ENCODE results near the gene IMP4. TPM values are rescaled to one million over a fixed set of nuclear protein-coding genes. Genes with fewer than 3 reads are reported as not detected.

IMP4 gene
- total and polyA plus RNA-seq, 10 of the 15 experiments (the other 5 are each of a cell fraction or from before 2014, with no cell fraction given) = 41.4 to 242 (median 166) TPM

DNA sequence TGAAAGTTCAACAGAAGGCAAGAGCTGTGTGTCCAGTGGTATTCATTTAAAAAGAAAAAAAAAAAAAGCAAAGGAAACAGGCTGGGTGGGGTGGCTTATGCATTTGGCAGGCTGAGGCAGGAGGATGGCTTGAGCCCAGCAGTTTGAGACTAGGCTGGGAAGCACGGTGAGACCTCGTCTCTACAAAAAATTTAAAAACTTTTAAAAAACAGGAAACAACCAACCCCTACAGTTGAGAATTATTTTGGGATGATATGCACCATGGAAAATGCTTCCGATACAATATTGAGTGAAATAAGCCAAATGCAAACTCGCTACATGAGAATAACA, 44.3 kb downstream of the IMP4 start:
- ChIA-PET RAD21 (ENCODE audit: unreplicated experiment) (no interaction called here), CTCF (interaction anchor here (2.5 kb wide), 1 partner anchor 14 kb away, joined by 14 read pairs; no protein-coding TSS in a partner anchor), SMC1A (ENCODE audit: uncharacterized antibody, unreplicated experiment) (no interaction called here), POLR2A (interaction anchor here (0.6 kb wide), 1 partner anchor 1296 kb away, joined by 5 read pairs; no protein-coding TSS in a partner anchor)
- in situ Hi-C loops (cut with MboI) (no loop called here), intact Hi-C loops (cut with micrococcal nuclease; ENCODE audit: unreplicated experiment) (no loop called here)
- BruUV-seq (replicated peaks) = no TSS peak
- DNase-seq (ENCODE audit: low read depth, low spot score) (no peak), FAIRE-seq (no peak), ATAC-seq (no peak)
- H3K27ac ChIP-seq (ENCODE audit: control insufficient read depth, insufficient read depth) = no peak overlapping the region
- H3K79me2 ChIP-seq (ENCODE audit: control insufficient read depth, insufficient read depth, low read length) = no peaks in the 10 kb centered on the region
- H3K36me3 ChIP-seq (ENCODE audit: control insufficient read depth in 2 of 2, insufficient read depth in 2 of 2, low read length in 1 of 2) = no peaks in the 10 kb centered on the region
- H4K20me1 ChIP-seq (ENCODE audit: control insufficient read depth, insufficient read depth) = no peaks in the 10 kb centered on the region
- no peak overlapping the region for H2AFZ ChIP-seq (ENCODE audit: control insufficient read depth, low read depth, low read length)
- no peak overlapping the region; the same call in 1 of the 2 replicates for H3K4me3 ChIP-seq
- TF ChIP-seq, protein P1, sequence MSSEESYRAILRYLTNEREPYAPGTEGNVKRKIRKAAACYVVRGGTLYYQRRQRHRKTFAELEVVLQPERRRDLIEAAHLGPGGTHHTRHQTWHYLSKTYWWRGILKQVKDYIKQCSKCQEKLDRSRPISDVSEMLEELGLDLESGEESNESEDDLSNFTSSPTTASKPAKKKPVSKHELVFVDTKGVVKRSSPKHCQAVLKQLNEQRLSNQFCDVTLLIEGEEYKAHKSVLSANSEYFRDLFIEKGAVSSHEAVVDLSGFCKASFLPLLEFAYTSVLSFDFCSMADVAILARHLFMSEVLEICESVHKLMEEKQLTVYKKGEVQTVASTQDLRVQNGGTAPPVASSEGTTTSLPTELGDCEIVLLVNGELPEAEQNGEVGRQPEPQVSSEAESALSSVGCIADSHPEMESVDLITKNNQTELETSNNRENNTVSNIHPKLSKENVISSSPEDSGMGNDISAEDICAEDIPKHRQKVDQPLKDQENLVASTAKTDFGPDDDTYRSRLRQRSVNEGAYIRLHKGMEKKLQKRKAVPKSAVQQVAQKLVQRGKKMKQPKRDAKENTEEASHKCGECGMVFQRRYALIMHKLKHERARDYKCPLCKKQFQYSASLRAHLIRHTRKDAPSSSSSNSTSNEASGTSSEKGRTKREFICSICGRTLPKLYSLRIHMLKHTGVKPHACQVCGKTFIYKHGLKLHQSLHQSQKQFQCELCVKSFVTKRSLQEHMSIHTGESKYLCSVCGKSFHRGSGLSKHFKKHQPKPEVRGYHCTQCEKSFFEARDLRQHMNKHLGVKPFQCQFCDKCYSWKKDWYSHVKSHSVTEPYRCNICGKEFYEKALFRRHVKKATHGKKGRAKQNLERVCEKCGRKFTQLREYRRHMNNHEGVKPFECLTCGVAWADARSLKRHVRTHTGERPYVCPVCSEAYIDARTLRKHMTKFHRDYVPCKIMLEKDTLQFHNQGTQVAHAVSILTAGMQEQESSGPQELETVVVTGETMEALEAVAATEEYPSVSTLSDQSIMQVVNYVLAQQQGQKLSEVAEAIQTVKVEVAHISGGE (CRISPR knock-in tag; IDR thresholded peaks at IDR 0.05) = no peak
- TF ChIP-seq RCOR1 (conservative IDR thresholded peaks at IDR 0.05; ENCODE audit: low read depth, low read length) = no peak
- no peak for TF ChIP-seq CREB1 (IDR thresholded peaks at IDR 0.05; ENCODE audit: low read depth)
- no peak for TF ChIP-seq WRNIP1 (IDR thresholded peaks at IDR 0.05; ENCODE audit: borderline replicate concordance, low read depth, low read length)
- TF ChIP-seq, protein P2, sequence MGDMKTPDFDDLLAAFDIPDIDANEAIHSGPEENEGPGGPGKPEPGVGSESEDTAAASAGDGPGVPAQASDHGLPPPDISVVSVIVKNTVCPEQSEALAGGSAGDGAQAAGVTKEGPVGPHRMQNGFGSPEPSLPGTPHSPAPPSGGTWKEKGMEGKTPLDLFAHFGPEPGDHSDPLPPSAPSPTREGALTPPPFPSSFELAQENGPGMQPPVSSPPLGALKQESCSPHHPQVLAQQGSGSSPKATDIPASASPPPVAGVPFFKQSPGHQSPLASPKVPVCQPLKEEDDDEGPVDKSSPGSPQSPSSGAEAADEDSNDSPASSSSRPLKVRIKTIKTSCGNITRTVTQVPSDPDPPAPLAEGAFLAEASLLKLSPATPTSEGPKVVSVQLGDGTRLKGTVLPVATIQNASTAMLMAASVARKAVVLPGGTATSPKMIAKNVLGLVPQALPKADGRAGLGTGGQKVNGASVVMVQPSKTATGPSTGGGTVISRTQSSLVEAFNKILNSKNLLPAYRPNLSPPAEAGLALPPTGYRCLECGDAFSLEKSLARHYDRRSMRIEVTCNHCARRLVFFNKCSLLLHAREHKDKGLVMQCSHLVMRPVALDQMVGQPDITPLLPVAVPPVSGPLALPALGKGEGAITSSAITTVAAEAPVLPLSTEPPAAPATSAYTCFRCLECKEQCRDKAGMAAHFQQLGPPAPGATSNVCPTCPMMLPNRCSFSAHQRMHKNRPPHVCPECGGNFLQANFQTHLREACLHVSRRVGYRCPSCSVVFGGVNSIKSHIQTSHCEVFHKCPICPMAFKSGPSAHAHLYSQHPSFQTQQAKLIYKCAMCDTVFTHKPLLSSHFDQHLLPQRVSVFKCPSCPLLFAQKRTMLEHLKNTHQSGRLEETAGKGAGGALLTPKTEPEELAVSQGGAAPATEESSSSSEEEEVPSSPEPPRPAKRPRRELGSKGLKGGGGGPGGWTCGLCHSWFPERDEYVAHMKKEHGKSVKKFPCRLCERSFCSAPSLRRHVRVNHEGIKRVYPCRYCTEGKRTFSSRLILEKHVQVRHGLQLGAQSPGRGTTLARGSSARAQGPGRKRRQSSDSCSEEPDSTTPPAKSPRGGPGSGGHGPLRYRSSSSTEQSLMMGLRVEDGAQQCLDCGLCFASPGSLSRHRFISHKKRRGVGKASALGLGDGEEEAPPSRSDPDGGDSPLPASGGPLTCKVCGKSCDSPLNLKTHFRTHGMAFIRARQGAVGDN (IDR thresholded peaks at IDR 0.05) = no peak
- TF ChIP-seq SUPT20H (IDR thresholded peaks at IDR 0.05; ENCODE audit: borderline replicate concordance, control insufficient read depth, low read depth, low read length) = no peak
- no peak for TF ChIP-seq NFXL1 (IDR thresholded peaks at IDR 0.05; ENCODE audit: borderline replicate concordance)
- TF ChIP-seq ZNF217 (IDR thresholded peaks at IDR 0.05) = no peak
- TF ChIP-seq, protein P3, sequence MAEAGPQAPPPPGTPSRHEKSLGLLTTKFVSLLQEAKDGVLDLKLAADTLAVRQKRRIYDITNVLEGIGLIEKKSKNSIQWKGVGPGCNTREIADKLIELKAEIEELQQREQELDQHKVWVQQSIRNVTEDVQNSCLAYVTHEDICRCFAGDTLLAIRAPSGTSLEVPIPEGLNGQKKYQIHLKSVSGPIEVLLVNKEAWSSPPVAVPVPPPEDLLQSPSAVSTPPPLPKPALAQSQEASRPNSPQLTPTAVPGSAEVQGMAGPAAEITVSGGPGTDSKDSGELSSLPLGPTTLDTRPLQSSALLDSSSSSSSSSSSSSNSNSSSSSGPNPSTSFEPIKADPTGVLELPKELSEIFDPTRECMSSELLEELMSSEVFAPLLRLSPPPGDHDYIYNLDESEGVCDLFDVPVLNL (IDR thresholded peaks at IDR 0.05; ENCODE audit: low read depth, low read length) = no peak
- no peaks in the 10 kb centered on the region for H3K9me3 ChIP-seq (replicated peaks; ENCODE audit: control insufficient read depth, insufficient read depth, low read length)
- no peaks in the 10 kb centered on the region for H3K27me3 ChIP-seq (replicated peaks in 1 of 2; ENCODE audit: control insufficient read depth in 2 of 2, insufficient read depth in 2 of 2, low read length in 1 of 2)
- H3K4me2 ChIP-seq (ENCODE audit: control insufficient read depth, insufficient read depth) = no peak overlapping the region
- peaks cover 47% of the 10 kb centered on the region for H3K4me1 ChIP-seq (ENCODE audit: control insufficient read depth, insufficient read depth, low read length)
- WGBS (ENCODE audit: insufficient coverage, insufficient replicate concordance, low lambda C conversion rate, missing lambda C conversion rate) = 91% methylated on average over 4 of the region's 4 CpGs
- no peak overlapping the region for H3K9ac ChIP-seq (ENCODE audit: control insufficient read depth, insufficient read depth, low read length)

Data from GM12878 (cell line).